Activated CD4-positive, alpha-beta T cell treated with anti-CD3 and anti-CD28 coated beads, Interleukin-2, amount 50 U/mL, for 48 hours (primary cell): ENCODE results near the gene FAM98C.

Source experiments
- DNase-seq, 2 experiments: peaks; one replicate each; pipeline ENCODE4 v3.0.0-alpha.2; 2020

The FAM98C gene

DNA sequence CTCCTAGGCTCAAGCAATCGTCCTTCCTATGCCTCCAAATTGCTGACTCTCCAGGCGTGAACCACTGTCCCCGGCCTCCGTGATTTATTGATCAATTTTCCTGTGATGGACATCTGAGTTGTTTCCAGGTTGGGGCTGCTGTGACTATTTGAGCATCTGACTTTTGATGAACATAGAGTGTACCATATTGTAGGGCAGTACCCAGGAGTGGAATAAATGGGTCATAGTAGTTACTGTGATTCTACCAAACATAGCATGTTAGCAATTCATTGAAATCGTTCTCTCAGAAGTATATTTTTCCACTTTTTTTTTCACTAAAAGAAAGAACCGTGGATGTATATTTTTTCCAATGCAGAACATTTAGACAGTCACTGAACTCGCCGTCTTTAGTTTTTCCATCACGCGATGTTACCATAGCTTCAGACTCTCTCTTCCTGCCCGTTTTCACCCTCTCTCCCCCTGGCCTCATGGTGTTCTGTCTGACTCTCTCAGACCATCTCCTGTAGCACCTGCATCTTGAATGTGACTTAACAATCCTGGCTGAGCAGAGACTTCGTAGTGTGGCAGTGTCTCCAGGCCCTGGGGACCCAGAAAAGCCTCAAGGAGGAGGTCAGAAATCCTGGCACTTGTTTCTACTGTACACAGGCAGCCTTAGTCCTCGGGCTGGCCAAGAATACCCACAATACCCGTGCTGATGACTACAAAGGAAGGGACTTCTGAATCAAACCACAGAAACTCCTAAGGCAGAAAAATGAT lies 26.3 kb downstream of the FAM98C start:
- peak; percentile 55 to 61 for DNase-seq

DNA sequence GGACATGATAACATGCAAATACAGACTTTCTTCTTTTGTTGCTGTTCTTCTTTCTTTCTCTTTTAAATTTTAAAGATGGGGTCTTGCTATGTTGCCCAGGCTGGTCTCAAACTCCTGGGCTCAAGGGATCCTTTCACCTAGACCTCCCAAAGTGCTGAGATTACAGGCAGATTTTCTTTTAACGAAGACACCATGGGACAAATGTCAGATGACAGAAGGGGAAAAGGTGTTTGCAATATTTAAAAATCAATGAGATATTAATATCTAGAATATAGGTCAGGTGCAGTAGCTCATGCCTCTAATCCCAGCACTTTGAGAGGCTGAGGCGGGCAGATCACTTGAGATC lies 26.9 kb downstream of the FAM98C start:
- DNase-seq, result no peak

- DNase-seq, result no peak
Observed at GRCh38 chr19:38430931-38431330, 28.0 kb downstream of the FAM98C start.

GRCh38 chr19:38433268-38433733 lies 30.4 kb downstream of the FAM98C start, which contains the start of gene RYR1:
Gene RYR1, plus strand, starts transcription at chr19:38433691. Its CDS starts 139 bp downstream, at chr19:38433830.
- DNase-seq, result peak; percentile 74 to 83

DNA sequence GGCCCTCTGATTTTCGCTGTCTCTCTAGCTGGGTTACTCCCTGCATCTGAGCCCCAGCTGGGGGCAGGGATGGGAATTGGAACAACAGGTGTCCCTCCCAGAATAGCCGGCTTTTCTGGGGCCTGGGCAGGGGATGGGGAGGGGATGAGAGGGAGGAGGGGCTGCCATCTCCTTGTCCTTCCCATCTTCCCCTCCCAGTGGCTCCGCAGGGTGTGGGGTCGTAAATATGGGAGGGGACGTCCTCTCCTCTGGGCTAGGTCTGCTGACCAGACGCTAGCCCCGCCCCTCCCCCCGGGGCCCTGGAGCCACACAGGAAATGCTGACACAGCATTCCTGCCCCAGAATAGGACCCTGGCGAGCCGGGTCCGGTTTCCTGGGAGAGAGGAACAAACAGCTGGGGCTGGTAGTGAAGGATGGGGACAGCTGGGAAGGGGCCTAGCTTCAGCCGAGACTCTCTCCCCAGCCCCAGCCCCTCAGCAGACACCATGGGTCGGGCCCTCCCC lies 31.7 kb downstream of the FAM98C start:
- no peak for DNase-seq

DNA sequence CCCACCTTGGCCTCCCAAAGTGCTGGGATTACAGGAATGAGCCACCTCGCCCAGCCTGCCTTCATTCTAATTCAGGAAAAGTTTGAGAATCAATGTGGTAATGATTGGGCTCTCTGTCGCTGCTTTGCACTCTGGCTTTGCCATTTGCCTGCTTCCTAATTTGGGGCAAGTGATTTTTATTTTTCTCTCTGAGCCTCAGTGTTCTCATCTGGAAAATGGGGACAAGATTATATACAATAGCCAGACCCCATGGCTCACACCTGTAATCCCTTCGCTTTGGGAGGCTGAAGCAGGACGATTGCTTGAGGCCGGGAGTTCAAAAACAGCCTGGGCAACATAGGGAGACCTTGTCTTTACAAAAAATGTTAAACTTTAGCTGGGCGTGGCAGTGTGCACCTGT lies 34.4 kb downstream of the FAM98C start:
- DNase-seq, result no peak

DNA sequence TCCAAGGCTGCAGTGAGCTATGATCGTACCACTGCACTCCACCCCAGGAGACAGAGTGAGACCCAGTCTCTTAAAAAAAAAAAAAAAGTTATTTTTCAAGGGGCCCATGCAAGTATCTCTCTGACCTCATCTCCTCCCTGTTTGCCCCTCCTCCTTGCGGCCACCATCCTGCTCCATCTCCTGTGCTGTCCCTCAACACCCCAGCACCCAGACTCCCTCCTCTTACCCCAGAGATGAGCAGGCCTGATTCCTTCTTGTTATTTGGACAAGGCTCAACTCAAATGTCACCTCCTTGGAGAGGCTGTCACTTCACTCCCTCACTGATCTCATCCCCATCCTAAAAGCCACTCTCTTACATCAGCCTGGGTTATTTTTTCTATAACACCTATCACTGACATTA lies 35.0 kb downstream of the FAM98C start:
- DNase-seq, result no peak

DNA sequence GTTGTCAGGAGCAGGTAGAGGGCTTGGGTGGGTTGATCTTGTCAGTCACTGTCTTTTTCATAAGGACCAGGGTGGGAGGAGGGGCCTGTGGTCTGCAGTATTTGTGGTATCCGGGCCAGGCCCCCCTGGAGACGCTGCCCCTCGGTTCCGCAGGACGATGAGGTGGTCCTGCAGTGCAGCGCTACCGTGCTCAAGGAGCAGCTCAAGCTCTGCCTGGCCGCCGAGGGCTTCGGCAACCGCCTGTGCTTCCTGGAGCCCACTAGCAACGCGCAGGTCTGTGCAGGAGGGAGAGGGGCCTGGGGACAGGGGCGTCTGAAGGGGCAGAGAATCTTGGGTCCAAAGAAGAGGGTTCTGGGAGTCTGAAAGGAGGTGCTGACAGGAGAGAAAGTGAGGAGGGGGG lies 37.7 kb downstream of the FAM98C start:
- no peak for DNase-seq

DNA sequence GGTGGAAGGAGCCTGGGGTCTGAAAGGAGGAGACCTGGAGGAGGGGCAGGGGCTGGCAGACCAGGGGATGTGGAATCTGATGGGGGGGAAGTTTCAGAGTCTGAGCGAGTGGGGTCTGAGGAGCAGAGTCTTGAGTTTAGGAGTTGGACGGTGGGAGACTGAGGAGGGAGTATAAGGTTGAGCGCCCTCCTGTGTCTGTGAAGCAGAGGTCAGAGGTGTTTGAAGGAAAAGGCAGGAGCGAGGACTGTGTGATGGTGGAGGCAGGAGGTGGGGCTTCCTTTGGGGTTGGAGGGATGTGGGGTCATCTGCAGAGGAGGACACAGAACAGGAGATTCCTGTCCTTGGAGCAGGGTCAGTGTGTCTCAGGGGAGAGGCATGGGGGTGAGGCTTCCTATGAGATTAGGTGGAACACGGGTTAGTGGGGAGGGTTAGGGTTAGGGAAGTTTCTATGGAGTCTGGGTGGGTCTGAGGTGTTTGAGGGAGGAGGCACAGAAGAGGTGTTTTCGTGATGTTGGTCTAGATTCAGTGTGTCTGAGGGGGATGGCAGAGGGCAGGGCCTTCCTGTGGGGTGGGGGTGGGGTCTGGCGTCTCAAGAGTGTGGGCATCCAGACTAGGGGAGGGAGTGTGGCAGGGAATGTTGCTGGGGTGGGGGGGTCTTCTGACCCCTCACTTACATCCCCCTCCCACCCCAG lies 38.9 kb downstream of the FAM98C start:
- peak in 1 of 2 experiments; percentile 10 for DNase-seq

DNA sequence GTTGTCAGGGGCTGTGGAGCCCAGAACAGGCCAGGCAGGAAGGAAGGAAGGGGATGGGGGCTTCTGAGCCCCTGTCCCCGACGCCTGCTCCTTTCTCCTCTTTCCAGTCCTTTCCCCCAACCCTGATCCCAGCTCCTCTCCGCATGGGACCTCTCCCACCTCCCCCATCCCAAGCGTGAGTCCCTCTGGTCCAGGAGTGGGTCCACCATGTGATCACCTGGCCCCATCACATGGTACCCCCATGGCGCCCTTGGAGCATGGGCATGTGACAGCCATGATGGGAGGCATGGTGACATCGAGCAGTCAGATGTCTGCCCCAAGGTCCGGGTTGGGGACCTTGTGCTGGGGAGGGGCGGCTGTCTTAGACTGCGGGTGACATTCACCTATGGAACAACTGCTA lies 39.8 kb downstream of the FAM98C start:
- DNase-seq, result no peak

- DNase-seq, result no peak
Observed at GRCh38 chr19:38443458-38443999, 40.6 kb downstream of the FAM98C start.

GRCh38 chr19:38444026-38444425 lies 41.1 kb downstream of the FAM98C start:
- DNase-seq, result no peak

DNA sequence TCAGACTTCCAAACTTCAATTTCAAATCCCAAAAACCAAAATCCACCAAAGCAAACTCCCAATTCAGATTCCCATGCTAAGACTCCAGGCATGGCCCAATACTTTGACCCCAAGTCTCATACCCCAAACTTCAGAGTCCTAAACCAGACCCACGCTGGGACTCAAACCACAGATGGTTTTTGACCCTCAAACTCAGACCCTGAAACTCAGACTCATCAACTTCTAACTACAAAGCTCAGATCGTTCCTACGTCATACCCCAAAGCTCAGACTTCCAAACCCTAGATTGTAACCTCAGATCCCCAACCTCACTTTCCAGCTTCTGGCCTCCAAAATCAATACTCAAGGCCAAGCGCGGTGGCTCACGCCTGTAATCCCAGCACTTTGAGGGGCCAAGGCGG lies 42.5 kb downstream of the FAM98C start:
- no peak for DNase-seq

- no peak for DNase-seq
Observed at GRCh38 chr19:38448225-38448624, 45.3 kb downstream of the FAM98C start.

GRCh38 chr19:38449518-38449917 lies 46.6 kb downstream of the FAM98C start:
- no peak for DNase-seq

DNA sequence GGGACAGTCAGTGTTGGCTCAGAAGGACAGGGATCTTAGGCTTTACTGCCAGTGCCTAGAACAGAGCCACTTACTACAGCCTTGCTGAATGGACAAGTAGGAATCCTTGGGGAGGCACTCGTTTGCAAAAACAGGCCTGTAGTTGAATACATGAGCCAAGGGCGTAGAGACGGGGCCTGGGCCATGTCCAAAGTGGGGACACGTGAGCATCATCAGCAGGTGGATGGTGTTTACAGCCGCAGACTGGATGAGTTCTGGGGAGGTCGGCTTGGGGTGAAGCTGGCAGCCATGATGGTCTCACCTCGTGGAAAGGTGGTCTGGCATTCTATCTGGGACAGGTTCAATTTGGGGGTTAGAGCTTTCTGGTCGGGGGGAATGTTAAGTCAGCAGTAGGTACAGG lies 48.1 kb downstream of the FAM98C start:
- no peak for DNase-seq

GRCh38 chr19:38451629-38452028 lies 48.7 kb downstream of the FAM98C start:
- DNase-seq, result no peak

DNA sequence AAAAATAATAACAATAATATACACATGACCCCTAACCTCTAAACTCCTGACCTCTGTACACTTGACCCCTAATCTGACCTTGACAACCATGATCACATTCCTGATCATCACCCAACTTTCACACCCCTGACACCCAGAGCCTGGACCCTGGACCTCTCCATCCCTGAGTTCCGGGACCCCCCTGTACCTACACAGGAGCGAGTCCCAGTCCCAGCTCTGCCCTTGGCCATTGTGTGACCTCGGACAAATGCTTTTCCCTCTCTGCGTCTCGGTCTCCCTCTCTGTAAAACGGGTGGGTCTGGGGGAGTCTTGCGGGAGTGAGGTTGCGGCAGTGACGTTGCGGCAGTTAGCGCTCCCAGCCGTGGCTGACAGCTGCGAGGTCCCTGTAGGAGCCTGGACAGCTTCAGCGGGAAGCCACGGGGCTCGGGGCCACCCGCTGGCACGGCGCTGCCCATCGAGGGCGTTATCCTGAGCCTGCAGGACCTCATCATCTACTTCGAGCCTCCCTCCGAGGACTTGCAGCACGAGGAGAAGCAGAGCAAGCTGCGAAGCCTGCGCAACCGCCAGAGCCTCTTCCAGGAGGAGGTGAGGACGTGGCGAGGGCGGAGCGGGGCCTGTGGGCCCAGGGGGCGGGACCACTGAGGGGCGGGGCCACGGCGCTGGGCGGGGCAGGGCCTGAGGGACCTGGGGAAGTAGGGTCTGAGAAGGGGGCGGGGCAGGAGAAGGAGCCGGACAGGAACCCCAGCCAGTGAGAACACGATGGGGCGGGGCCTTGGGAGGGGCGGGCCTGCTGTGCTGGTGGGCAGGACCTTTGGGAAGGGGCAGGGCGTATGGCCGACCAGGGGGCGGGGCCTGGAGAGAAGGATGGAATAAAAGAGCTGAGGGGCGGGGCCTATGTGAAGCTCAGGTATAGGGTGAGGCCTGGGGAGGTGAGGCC lies 49.8 kb downstream of the FAM98C start:
- peak; percentile 31 to 38 for DNase-seq

GRCh38 chr19:38453596-38453995 lies 50.7 kb downstream of the FAM98C start:
- no peak for DNase-seq

- DNase-seq, result no peak
Observed at GRCh38 chr19:38455031-38455430, 52.1 kb downstream of the FAM98C start.

DNA sequence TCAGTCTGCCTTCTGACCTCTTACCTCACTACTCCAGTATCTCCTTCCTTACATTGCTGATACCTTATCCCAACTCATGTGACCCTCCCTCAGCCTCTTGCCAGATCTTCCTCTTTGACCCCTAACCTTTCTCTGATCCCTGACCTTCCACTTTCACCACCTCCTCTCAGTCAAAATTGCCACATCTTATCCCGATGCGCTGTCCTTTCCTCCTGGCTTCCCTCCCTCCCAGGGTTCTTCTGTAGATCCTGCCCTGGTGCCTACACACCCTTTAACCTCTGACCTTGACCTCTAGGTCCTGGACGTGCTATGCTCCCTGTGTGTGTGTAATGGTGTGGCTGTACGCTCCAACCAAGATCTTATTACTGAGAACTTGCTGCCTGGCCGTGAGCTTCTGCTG lies 54.3 kb downstream of the FAM98C start:
- no peak for DNase-seq

DNA sequence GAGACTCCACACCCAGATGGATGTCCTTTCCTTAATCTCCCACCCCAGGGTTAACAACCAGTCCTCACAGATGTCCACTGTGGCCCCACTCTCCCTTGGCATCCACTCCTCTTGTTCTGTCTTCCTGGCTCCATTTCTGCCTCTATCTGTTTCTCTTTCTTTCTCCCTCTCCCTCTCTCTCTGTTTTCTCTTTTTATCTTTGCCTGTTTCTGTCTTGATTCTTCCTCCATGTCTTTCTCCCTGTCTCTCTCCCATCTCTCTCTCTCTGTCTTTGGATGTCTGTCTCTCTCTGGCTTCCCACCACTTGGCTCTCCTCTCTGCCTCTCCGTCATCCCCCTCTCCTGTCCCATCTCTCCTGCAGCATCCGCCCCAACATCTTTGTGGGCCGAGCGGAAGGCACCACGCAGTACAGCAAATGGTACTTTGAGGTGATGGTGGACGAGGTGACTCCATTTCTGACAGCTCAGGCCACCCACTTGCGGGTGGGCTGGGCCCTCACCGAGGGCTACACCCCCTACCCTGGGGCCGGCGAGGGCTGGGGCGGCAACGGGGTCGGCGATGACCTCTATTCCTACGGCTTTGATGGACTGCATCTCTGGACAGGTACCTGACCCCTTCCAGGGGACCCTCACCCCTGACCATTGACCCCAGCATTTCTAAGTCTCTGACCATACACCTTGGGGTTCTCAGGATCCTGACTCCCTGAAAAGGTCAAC lies 55.0 kb downstream of the FAM98C start:
- no peak for DNase-seq
